Osteoblast (primary cell): Measurements from ENCODE around the gene INO80C. TPM values are rescaled to one million over a fixed set of nuclear protein-coding genes. Genes with fewer than 3 reads are reported as not detected.
A peak's percentile ranks its signal among the peaks of the same experiment; 100 is the strongest.

Experiments
- DNase-seq: peaks from one replicate; pipeline ENCODE4 v3.0.0; 2011; ENCODE audit warnings: low spot score, mixed read lengths; ENCODE audit not compliant: insufficient read length; ENCODE audit errors: missing footprints
- H2AFZ ChIP-seq: 2 replicates; pipeline ENCODE4 v1.6.0; 2011; ENCODE audit warnings: mild to moderate bottlenecking, low read length
- H3K27ac ChIP-seq: 2 replicates; pipeline ENCODE4 v1.5.1; 2011; ENCODE audit warnings: mild to moderate bottlenecking, low read depth, low read length, moderate library complexity
- H3K27me3 ChIP-seq: 2 replicates; pipeline ENCODE4 v1.6.0; 2012; ENCODE audit warnings: mild to moderate bottlenecking, control low read depth, inconsistent platforms, low read length, moderate library complexity; ENCODE audit not compliant: insufficient read depth
- H3K36me3 ChIP-seq: 2 replicates; pipeline ENCODE4 v1.5.1; 2011; ENCODE audit warnings: mild to moderate bottlenecking, low read length, control low read depth, moderate library complexity; ENCODE audit not compliant: insufficient read depth
- H3K4me1 ChIP-seq: 2 replicates; pipeline ENCODE4 v1.5.1; 2011; ENCODE audit warnings: mild to moderate bottlenecking, low read length, control low read depth, moderate library complexity; ENCODE audit not compliant: insufficient read depth
- H3K4me2 ChIP-seq: 2 replicates; pipeline ENCODE4 v1.6.0; 2011; ENCODE audit warnings: mild to moderate bottlenecking, low read length; ENCODE audit not compliant: insufficient read depth
- H3K4me3 ChIP-seq: fragments of 200-600 bp; sonication (generic); 3 replicates; pipeline ENCODE4 v1.5.1; 2012; ENCODE audit warnings: mild to moderate bottlenecking, low read length, inconsistent platforms; ENCODE audit not compliant: insufficient read depth
- H3K79me2 ChIP-seq: 2 replicates; pipeline ENCODE4 v1.6.0; 2012; ENCODE audit warnings: mild to moderate bottlenecking, low read length, control low read depth, inconsistent platforms; ENCODE audit not compliant: insufficient read depth
- H3K9me3 ChIP-seq: 2 replicates; pipeline ENCODE4 v1.5.1; 2011; ENCODE audit warnings: low read depth, low read length, control low read depth
- H4K20me1 ChIP-seq: 2 replicates; pipeline ENCODE4 v1.6.0; 2012; ENCODE audit warnings: mild to moderate bottlenecking, low read length, control low read depth; ENCODE audit not compliant: insufficient read depth
- CTCF ChIP-seq: IDR thresholded peaks from 2 replicates; pipeline ENCODE4 v1.5.1; 2011; ENCODE audit warnings: mild to moderate bottlenecking, low read depth, low read length, moderate library complexity; ENCODE audit errors: extremely low read depth
- total RNA-seq: library from RNA; depleted of rRNA; stranded (reverse); fragments of >200 nt; gene quantifications from 2 replicates; pipeline ENCODE4 v1.2.3, GENCODE V29; 2012

Gene INO80C
- total RNA-seq, 1 donor: 9.0 TPM

- Histone ChIP-seq H2AFZ (no peak overlapping the region), H4K20me1 (no peaks in the 10 kb centered on the region), H3K9me3 (no peaks in the 10 kb centered on the region), H3K4me1 (no peaks in the 10 kb centered on the region), H3K79me2 (no peaks in the 10 kb centered on the region), H3K27ac (no peak overlapping the region), H3K4me2 (no peak overlapping the region), H3K27me3 (no peaks in the 10 kb centered on the region), H3K4me3 (no peak overlapping the region), H3K36me3 (no peaks in the 10 kb centered on the region)
- DNase-seq: no peak
- no peak for TF ChIP-seq CTCF
These were observed 36.2 kb upstream of the INO80C start for GRCh38 chr18:35533916-35534405.

- H3K79me2 ChIP-seq: no peaks in the 10 kb centered on the region
- no peak overlapping the region for H3K4me2 ChIP-seq
- H4K20me1 ChIP-seq: no peaks in the 10 kb centered on the region
- H3K27me3 ChIP-seq: no peaks in the 10 kb centered on the region
- DNase-seq: no peak
- H3K4me3 ChIP-seq: no peak overlapping the region
- H3K4me1 ChIP-seq: peaks cover 10% of the 10 kb centered on the region
- H3K27ac ChIP-seq: no peak overlapping the region
- no peak overlapping the region for H2AFZ ChIP-seq
- no peaks in the 10 kb centered on the region for H3K9me3 ChIP-seq
- H3K36me3 ChIP-seq: no peaks in the 10 kb centered on the region
- no peak for TF ChIP-seq CTCF
These were observed 31.1 kb upstream of the INO80C start for GRCh38 chr18:35528749-35529274.

- Histone ChIP-seq H4K20me1 (no peaks in the 10 kb centered on the region), H3K4me1 (peaks cover 10% of the 10 kb centered on the region), H2AFZ (no peak overlapping the region), H3K27me3 (no peaks in the 10 kb centered on the region), H3K4me3 (peak overlapping the region; percentile 15), H3K79me2 (no peaks in the 10 kb centered on the region), H3K4me2 (peak overlapping the region; percentile 50), H3K36me3 (no peaks in the 10 kb centered on the region), H3K27ac (no peak overlapping the region), H3K9me3 (no peaks in the 10 kb centered on the region)
- no peak for DNase-seq
- no peak for TF ChIP-seq CTCF
These were observed 28.8 kb upstream of the INO80C start for GRCh38 chr18:35526495-35527059.

GRCh38 chr18:35525795-35526494 is 28.2 kb upstream of the INO80C start:
- H3K36me3 ChIP-seq: no peaks in the 10 kb centered on the region
- TF ChIP-seq CTCF: no peak
- no peak overlapping the region for H3K27ac ChIP-seq
- H2AFZ ChIP-seq: peak overlapping the region; percentile 42
- no peaks in the 10 kb centered on the region for H3K27me3 ChIP-seq
- no peak for DNase-seq
- no peaks in the 10 kb centered on the region for H3K79me2 ChIP-seq
- H3K4me2 ChIP-seq: peak overlapping the region; percentile 50
- peaks cover 10% of the 10 kb centered on the region for H3K4me1 ChIP-seq
- H3K4me3 ChIP-seq: peak overlapping the region; percentile 15
- H3K9me3 ChIP-seq: no peaks in the 10 kb centered on the region
- H4K20me1 ChIP-seq: no peaks in the 10 kb centered on the region
